Endodermal cell (in vitro differentiated cells): Measurements from ENCODE around the gene PCDHA4. TPM values are rescaled to one million over a fixed set of nuclear protein-coding genes. Genes with fewer than 3 reads are reported as not detected.
"Not testable (repeated sequence)": the region's sequence is repeated elsewhere in the genome, so short reads cannot be mapped to it uniquely, and the experiment has no call there.

Source experiments
- DNase-seq: peaks from one replicate; pipeline ENCODE4 v3.0.0-alpha.2; 2017
- H3K27ac ChIP-seq: 2 replicates; pipeline ENCODE4 v1.5.1; 2013; ENCODE audit warnings: mild to moderate bottlenecking, low read depth, low read length, moderate library complexity
- H3K27me3 ChIP-seq: 2 replicates; pipeline ENCODE4 v1.6.1; 2013; ENCODE audit warnings: mild to moderate bottlenecking, low read length, moderate library complexity; ENCODE audit not compliant: insufficient read depth, control insufficient read depth, poor library complexity, severe bottlenecking
- H3K36me3 ChIP-seq: 2 replicates; pipeline ENCODE4 v1.7.0; 2013; ENCODE audit warnings: mild to moderate bottlenecking, low read length, moderate library complexity; ENCODE audit not compliant: control insufficient read depth, insufficient read depth
- H3K4me1 ChIP-seq: one replicate; pipeline ENCODE4 v1.7.0; 2013; ENCODE audit warnings: low read length; ENCODE audit not compliant: control insufficient read depth, insufficient read depth
- H3K4me3 ChIP-seq: 2 replicates; pipeline ENCODE4 v1.5.1; 2013; ENCODE audit warnings: mild to moderate bottlenecking, low read length, moderate library complexity
- H3K9ac ChIP-seq: 2 replicates; pipeline ENCODE4 v1.6.1; 2013; ENCODE audit warnings: mild to moderate bottlenecking, low read length, moderate library complexity; ENCODE audit not compliant: poor library complexity, severe bottlenecking; ENCODE audit errors: extremely low read depth
- H3K9me3 ChIP-seq: 2 replicates; pipeline ENCODE4 v1.6.1; 2013; ENCODE audit warnings: mild to moderate bottlenecking, low read length, moderate library complexity; ENCODE audit not compliant: control insufficient read depth
- H3K27ac Mint-ChIP-seq: 2 replicates; pipeline ENCODE4 v1.8.0; 2020; ENCODE audit warnings: mixed read lengths
- H3K27me3 Mint-ChIP-seq: 2 replicates; pipeline ENCODE4 v1.8.0; 2021; ENCODE audit warnings: mild to moderate bottlenecking, mixed read lengths; ENCODE audit not compliant: insufficient read depth
- H3K36me3 Mint-ChIP-seq: 2 replicates; pipeline ENCODE4 v1.8.0; 2020; ENCODE audit warnings: low read depth, mixed read lengths
- H3K4me1 Mint-ChIP-seq: 2 replicates; pipeline ENCODE4 v1.8.0; 2020; ENCODE audit warnings: mixed read lengths
- H3K4me3 Mint-ChIP-seq: 2 replicates; pipeline ENCODE4 v1.8.0; 2020; ENCODE audit warnings: mild to moderate bottlenecking, moderate library complexity, mixed read lengths
- H3K9me3 Mint-ChIP-seq: 2 replicates; pipeline ENCODE4 v1.8.0; 2020; ENCODE audit warnings: mild to moderate bottlenecking, mixed read lengths
- WGBS, 2 experiments: methylation state at CpG; one replicate each; pipeline versions ENCODE4 v1.1.5 to v1.1.7; 2013; ENCODE audit warnings: missing lambda C conversion rate in 2 of 2, mixed read lengths in 1 of 2; ENCODE audit not compliant: insufficient coverage in 1 of 2, insufficient read length in 1 of 2; 5-methylcytosine and 5-hydroxymethylcytosine counted together
- total RNA-seq, 2 donors: library from RNA; stranded (reverse); fragmentation: NEBNext Ultra II Directional in 1 of 2; extraction: Animal tissue kit (Norgen Biotek cat#: 25700) in 1 of 2; gene quantifications; 2 replicates in 1 of 2; 3 replicates in 1 of 2; pipeline ENCODE4 v1.2.1, GENCODE V29; 2021
- TF ChIP-seq, protein P1 (sequence below): fragments of 200-600 bp; sonication (generic); conservative IDR thresholded peaks from 2 replicates; pipeline ENCODE4 v1.5.0; 2021; ENCODE audit warnings: antibody characterized with exemption, mild to moderate bottlenecking

The PCDHA4 gene
- total RNA-seq, 2 donors from 2014 or later: 5.6 to 6.3 TPM

DNA sequence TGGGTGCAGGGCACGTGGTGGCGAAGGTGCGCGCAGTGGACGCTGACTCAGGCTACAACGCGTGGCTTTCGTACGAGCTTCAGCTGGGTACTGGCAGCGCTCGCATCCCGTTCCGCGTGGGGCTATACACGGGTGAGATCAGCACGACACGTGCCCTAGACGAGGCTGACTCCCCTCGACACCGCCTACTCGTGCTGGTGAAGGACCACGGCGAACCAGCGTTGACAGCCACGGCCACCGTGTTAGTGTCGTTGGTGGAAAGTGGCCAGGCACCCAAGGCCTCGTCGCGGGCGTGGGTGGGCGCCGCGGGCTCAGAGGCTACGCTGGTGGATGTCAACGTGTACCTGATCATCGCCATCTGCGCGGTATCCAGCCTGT lies 10.2 kb upstream of the PCDHA4 start:
- Mint-ChIP-seq H3K4me1 (peaks cover 2% of the 10 kb centered on the region), H3K4me3 (no peak overlapping the region), H3K27ac (no peak overlapping the region), H3K36me3 (peaks cover 15% of the 10 kb centered on the region), H3K9me3 (peaks cover 11% of the 10 kb centered on the region), H3K27me3 (no peaks in the 10 kb centered on the region)
- Histone ChIP-seq H3K4me3 (no peak overlapping the region), H3K27ac (no peak overlapping the region), H3K4me1 (no peaks in the 10 kb centered on the region), H3K9me3 (peaks cover 9% of the 10 kb centered on the region), H3K9ac (no peak overlapping the region), H3K27me3 (no peaks in the 10 kb centered on the region), H3K36me3 (no peaks in the 10 kb centered on the region)
- 92 to 96% methylated on average over 22 to 39 of the region's 39 CpGs for WGBS, 2 experiments
- DNase-seq: peak; percentile 36
- TF ChIP-seq, protein P1, sequence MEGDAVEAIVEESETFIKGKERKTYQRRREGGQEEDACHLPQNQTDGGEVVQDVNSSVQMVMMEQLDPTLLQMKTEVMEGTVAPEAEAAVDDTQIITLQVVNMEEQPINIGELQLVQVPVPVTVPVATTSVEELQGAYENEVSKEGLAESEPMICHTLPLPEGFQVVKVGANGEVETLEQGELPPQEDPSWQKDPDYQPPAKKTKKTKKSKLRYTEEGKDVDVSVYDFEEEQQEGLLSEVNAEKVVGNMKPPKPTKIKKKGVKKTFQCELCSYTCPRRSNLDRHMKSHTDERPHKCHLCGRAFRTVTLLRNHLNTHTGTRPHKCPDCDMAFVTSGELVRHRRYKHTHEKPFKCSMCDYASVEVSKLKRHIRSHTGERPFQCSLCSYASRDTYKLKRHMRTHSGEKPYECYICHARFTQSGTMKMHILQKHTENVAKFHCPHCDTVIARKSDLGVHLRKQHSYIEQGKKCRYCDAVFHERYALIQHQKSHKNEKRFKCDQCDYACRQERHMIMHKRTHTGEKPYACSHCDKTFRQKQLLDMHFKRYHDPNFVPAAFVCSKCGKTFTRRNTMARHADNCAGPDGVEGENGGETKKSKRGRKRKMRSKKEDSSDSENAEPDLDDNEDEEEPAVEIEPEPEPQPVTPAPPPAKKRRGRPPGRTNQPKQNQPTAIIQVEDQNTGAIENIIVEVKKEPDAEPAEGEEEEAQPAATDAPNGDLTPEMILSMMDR: no peak

DNA sequence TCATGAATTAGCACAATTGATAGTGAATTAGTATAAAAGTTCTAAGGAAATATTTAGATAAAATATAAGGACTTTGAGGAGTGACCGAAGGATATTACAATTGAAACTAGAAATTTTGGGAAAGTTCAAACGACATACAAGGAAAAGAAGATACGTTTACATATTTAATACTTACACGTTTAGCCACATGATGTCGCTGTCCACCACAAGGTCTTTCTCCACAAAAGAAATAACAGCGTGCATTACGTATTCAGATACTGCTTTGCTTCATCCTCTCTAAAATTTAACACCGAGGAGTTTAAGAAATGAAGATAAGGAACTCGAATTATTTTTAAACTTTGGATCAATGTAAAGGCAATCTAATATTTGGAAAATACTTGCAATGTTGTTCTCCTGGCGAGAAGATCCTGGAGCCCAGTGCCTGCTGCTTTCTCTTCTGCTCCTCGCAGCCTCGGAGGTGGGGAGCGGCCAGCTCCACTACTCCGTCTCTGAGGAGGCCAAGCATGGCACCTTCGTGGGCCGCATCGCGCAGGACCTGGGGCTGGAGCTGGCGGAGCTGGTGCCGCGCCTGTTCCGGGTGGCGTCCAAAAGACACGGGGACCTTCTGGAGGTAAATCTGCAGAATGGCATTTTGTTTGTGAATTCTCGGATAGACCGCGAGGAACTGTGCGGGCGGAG lies 5.9 kb upstream of the PCDHA4 start, which contains the start of gene PCDHA3:
Gene PCDHA3, plus strand, starts transcription at position 242 of the 678 bp plus-strand sequence.
- no peak for DNase-seq
- Mint-ChIP-seq H3K36me3 (peaks cover 30% of the 10 kb centered on the region), H3K4me1 (no peaks in the 10 kb centered on the region), H3K9me3 (peaks cover 9% of the 10 kb centered on the region), H3K27ac (peak within 1 kb of the TSS; percentile 66), H3K4me3 (peak within 1 kb of the TSS; percentile 69), H3K27me3 (no peaks in the 10 kb centered on the region)
- Histone ChIP-seq H3K9ac (no peak within 1 kb of the TSS), H3K27ac (no peak within 1 kb of the TSS), H3K27me3 (no peaks in the 10 kb centered on the region), H3K4me1 (no peaks in the 10 kb centered on the region), H3K9me3 (peaks cover 8% of the 10 kb centered on the region), H3K36me3 (no peaks in the 10 kb centered on the region), H3K4me3 (no peak within 1 kb of the TSS)
- TF ChIP-seq, protein P1: peak; percentile 67
- WGBS, 2 experiments: 94% methylated on average over 16 to 29 of the region's 29 CpGs

DNA sequence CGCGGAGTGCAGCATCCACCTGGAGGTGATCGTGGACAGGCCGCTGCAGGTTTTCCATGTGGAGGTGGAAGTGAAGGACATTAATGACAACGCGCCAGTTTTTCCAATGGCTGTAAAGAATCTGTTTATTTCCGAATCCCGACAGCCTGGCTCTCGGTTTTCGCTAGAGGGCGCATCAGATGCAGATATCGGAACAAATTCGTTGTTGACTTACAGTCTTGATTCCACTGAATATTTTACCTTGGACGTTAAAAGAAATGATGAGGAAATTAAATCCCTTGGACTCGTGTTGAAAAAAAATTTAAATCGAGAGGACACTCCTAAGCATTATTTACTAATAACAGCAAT lies 5.4 kb upstream of the PCDHA4 start:
- peaks cover 9% of the 10 kb centered on the region for H3K9me3 Mint-ChIP-seq
- no peaks in the 10 kb centered on the region for H3K36me3 ChIP-seq
- no peaks in the 10 kb centered on the region for H3K4me1 Mint-ChIP-seq
- H3K9me3 ChIP-seq: peaks cover 8% of the 10 kb centered on the region
- H3K4me3 ChIP-seq: no peak overlapping the region
- DNase-seq: peak; percentile 26
- H3K27ac ChIP-seq: no peak overlapping the region
- H3K9ac ChIP-seq: no peak overlapping the region
- WGBS, 2 experiments: 95 to 96% methylated on average over 14 to 16 of the region's 16 CpGs
- H3K27ac Mint-ChIP-seq: peak overlapping the region; percentile 66
- no peaks in the 10 kb centered on the region for H3K27me3 Mint-ChIP-seq
- H3K27me3 ChIP-seq: no peaks in the 10 kb centered on the region
- TF ChIP-seq, protein P1: peak; percentile 61
- no peaks in the 10 kb centered on the region for H3K4me1 ChIP-seq
- peaks cover 30% of the 10 kb centered on the region for H3K36me3 Mint-ChIP-seq
- H3K4me3 Mint-ChIP-seq: peak overlapping the region; percentile 69

DNA sequence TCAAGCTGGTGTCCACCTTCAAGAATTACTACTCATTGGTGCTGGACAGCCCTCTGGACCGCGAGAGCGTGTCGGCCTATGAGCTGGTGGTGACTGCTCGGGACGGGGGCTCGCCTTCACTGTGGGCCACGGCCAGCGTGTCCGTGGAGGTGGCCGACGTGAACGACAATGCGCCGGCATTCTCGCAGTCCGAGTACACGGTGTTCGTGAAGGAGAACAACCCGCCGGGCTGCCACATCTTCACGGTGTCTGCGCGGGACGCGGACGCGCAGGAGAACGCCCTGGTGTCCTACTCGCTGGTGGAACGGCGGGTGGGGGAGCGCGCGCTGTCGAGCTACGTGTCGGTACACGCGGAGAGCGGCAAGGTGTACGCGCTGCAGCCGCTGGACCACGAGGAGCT lies 4.5 kb upstream of the PCDHA4 start:
- not testable (repeated sequence) for H3K4me1 Mint-ChIP-seq, H3K4me1 ChIP-seq, H3K27ac Mint-ChIP-seq, H3K9me3 ChIP-seq, H3K4me3 Mint-ChIP-seq, H3K36me3 ChIP-seq, H3K9ac ChIP-seq, H3K27me3 Mint-ChIP-seq, H3K4me3 ChIP-seq, DNase-seq, H3K27me3 ChIP-seq, H3K27ac ChIP-seq, H3K9me3 Mint-ChIP-seq
- peaks cover 27% of the 10 kb centered on the region for H3K36me3 Mint-ChIP-seq
- 95 to 97% methylated on average over 35 to 45 of the region's 45 CpGs for WGBS, 2 experiments
